Erythroblast (primary cell): ENCODE data around the gene MAN1A2.

ENCODE experiments used
- GATA1 ChIP-seq: IDR thresholded peaks from 2 replicates; pipeline ENCODE4 v1.6.1; 2011; ENCODE audit warnings: low read depth, mild to moderate bottlenecking, control low read depth, low read length, moderate library complexity
- POLR2A ChIP-seq: IDR thresholded peaks from 2 replicates; pipeline ENCODE4 v1.6.1; 2011; ENCODE audit warnings: mild to moderate bottlenecking, low read length

GRCh38 chr1:117535821-117536220 is 168.6 kb downstream of the MAN1A2 start:
- TF ChIP-seq POLR2A = no peak
- no peak for TF ChIP-seq GATA1
